IMR-90 (cell line): Measurements from ENCODE around the gene TSPAN4.

Source experiments
- BHLHE40 ChIP-seq: fragments of 150-350 bp; IDR thresholded peaks from 2 replicates; pipeline ENCODE4 v1.6.1; 2016; ENCODE audit warnings: mild to moderate bottlenecking, low read depth, low read length
- FOS ChIP-seq: fragments of 150-350 bp; IDR thresholded peaks from 2 replicates; pipeline ENCODE4 v1.6.1; 2016; ENCODE audit warnings: low read depth, low read length
- RAD21 ChIP-seq: IDR thresholded peaks from 2 replicates; pipeline ENCODE4 v1.6.1; 2012; ENCODE audit warnings: low read length, improper control_type of control experiment
- RCOR1 ChIP-seq: IDR thresholded peaks from 2 replicates; pipeline ENCODE4 v1.6.1; 2012; ENCODE audit warnings: mild to moderate bottlenecking, low read length, improper control_type of control experiment; ENCODE audit not compliant: insufficient replicate concordance
- TF ChIP-seq, protein P1 (sequence below): conservative IDR thresholded peaks from 2 replicates; pipeline ENCODE4 v1.5.1; 2012; ENCODE audit warnings: mild to moderate bottlenecking, low read depth, low read length, improper control_type of control experiment

DNA sequence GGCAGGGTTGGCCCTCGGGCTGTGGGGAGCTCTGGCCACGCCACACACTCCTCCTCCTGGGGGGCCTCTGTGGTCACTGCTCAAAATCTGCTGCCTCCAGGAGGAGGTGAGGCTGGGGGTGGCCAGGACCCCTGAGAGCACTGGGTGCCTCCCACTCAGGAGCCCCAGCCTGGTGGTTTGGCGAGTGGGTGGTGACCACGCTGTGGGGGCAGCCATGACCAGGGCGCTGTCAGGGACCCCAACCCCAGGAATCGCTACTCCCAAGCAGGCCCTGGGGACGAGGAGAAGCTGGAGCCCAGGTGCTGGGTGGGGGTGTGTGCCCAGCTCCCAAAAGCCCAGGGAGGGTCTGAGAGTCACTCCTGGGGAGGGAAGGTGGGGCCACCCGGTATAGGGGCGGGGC, 30.1 kb downstream of the TSPAN4 start:
- TF ChIP-seq FOS (no peak), RCOR1 (no peak), BHLHE40 (no peak), RAD21 (no peak)
- TF ChIP-seq, protein P1, sequence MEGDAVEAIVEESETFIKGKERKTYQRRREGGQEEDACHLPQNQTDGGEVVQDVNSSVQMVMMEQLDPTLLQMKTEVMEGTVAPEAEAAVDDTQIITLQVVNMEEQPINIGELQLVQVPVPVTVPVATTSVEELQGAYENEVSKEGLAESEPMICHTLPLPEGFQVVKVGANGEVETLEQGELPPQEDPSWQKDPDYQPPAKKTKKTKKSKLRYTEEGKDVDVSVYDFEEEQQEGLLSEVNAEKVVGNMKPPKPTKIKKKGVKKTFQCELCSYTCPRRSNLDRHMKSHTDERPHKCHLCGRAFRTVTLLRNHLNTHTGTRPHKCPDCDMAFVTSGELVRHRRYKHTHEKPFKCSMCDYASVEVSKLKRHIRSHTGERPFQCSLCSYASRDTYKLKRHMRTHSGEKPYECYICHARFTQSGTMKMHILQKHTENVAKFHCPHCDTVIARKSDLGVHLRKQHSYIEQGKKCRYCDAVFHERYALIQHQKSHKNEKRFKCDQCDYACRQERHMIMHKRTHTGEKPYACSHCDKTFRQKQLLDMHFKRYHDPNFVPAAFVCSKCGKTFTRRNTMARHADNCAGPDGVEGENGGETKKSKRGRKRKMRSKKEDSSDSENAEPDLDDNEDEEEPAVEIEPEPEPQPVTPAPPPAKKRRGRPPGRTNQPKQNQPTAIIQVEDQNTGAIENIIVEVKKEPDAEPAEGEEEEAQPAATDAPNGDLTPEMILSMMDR, result no peak
